Femur (tissue), 1 donor: Measurements from ENCODE around the gene FGGY.
"Not testable (repeated sequence)": the region's sequence is repeated elsewhere in the genome, so short reads cannot be mapped to it uniquely, and the experiment has no call there.

Experiments used
- DNase-seq: peaks from one replicate; pipeline ENCODE4 v3.0.0-alpha.2; 2017

Gene FGGY

DNA sequence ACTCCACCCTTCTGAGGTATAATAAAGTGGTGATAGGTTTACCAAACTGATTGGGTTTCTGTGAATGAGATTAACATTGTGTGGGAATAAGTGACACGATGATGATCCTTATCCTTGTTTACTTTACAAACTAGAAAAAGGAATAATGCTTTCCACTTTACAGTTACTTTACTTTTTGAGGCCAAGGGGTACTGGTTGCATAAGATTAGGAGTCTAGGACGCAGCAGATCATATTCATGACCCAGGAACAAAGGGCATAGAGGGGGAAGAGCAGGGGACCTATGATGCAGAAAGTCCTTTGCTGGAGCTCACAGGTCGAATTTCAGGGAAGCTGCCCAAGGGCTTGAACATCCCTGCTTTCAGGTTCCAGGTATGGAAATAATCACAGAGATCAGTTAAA is 20.4 kb downstream of the FGGY start:
- DNase-seq, result no peak

DNA sequence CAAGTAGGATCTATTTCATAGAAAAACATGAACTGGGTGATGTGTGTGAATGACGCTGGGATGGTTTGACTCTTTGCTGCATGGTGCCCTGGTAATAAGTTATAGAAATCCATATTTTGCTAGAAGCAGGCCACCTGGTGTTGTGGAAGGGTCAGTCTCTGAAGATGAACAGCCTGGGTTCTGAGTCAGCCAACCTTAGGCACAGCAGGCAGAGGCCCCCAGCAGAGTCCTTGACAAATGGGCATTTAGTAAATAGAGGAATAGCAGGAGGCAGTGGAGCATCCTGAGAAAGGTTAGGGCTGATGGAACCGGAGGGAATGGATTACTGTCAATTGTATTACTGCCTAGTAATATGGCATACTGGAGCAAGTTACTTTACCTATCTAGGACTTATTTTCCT is 20.9 kb downstream of the FGGY start:
- DNase-seq, result no peak

GRCh38 chr1:59318271-59318860 is 21.5 kb downstream of the FGGY start:
- peak; percentile 63 for DNase-seq

DNA sequence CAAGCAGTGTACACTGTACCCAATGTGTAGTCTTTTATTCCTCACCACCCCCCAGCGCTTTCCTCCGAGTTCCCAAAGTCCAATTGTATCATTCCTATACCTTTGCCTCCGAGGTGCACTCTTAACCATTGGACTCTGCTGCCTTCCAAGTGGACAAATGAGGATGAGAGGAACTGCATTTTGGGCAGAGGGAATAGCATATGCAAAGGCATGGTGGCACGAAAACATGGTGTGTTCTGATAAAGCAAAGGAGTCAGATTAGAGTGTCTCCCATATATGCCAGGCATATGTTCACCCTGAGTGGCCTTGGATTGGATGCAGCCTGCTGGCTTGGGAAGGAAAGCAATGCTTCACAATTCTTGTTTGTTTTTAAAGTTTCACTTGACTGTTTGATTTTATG is 25.5 kb downstream of the FGGY start:
- no peak for DNase-seq

DNA sequence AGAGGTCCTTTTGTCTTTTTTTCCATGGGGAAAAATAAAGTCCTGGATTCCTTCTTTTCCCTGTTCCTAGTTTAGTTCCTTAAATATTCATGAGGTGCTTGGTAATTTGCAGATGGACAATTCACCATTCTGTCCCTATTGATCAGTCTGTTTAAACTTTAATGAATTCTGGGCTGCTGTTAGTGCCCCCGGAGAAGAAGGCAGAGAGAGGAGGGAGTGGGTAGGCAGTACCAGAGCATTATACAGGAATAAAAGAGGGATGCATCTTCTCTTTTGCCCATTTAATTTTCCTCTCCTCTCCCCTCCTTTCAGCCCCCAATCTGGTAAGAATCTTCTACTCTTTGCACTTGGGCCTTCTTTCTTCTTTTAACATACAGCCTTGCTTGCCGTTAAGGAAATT is 25.9 kb downstream of the FGGY start:
- no peak for DNase-seq

- no peak for DNase-seq
Observed at GRCh38 chr1:59323879-59324278, 27.0 kb downstream of the FGGY start.

DNA sequence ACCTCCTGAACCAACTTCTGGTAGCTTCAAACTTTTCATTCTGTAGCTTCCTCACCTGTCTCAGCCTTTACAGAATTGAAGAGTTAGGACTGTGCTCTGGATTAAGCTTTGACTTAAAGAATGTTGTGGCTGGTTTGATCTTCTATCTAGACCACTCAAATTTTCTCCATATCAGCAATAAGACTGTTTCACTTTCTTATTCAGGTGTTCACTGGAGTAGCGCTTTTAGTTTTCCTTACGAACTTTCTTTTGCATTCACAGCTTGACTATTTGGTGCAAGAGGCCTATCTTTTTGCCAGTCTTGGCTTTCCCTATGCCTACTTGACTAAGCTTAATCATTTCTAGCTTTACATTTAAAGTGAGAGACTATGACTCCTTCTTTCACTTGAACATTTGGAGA is 31.5 kb downstream of the FGGY start:
- DNase-seq, result no peak

DNA sequence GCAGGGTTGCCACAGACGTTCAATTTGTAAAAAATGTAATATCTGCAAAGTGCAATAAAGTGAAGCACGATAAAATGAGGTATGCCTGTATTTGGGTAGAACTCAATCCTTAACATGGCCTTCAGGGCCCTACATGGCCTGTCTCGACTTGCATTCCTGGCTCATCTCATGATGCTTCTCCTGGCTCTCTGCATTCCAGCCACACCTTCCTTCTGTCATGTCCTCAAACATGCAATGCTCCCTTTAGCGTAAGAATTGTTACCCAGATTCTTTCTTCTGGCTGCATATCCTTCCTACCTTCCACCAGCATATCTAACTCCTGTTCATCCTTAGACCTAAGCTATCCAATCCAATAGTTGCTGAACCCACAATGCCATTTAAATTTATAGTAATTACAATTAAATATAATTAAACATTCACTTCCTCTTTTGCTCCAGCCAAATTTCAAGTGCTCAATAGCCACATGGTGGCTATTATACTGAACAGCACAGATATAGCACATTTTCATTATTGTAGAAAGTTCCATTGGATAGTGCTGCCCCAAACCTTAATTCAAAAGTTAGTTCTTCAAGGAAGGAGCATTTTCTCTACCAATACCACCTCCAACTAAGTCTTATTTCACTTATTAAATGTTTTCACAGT is 32.6 kb downstream of the FGGY start:
- no peak for DNase-seq

DNA sequence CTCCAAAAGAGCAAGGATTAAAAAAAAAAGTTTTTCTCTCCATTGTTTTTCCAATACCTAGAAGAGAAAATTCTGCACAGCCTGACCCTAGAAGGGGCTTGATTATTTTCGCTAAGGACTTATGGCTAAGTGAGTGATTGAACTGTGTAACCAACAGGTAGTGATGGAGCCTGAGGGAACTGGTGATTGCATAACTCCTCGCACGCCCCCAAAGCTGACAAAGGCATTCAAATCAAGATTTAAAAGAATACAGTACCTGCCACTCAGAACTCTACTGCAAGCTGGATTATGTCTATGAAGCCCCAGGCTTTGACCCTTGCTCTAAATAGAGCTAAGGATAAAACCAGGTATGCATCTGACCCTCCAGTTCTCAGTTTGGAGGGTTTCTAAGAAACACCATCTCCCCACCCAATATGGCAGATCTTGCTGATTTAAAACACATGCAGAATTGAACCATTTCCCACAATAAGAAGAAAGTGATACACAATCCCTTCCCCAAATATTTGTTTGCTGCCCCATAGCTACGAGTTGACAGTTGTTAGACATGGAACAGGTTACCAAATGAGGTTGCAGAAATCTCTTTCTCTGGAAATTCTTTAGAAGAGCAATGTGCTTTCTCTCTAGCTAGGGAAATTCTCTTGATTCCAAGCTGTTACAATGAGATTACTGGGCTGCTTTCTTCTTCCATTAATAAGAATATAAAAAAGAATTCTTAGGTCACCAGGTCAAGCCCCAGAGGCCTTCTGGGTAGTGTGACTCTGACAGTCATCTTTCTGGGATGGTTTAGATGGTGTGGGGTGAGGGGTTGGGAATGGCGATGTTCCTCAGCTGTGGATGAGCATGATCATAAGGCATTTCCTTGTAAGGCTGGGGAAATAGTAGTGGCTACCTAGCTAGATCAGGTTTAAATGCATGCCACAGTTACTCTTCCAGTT is 35.1 kb downstream of the FGGY start:
- DNase-seq, result no peak

DNA sequence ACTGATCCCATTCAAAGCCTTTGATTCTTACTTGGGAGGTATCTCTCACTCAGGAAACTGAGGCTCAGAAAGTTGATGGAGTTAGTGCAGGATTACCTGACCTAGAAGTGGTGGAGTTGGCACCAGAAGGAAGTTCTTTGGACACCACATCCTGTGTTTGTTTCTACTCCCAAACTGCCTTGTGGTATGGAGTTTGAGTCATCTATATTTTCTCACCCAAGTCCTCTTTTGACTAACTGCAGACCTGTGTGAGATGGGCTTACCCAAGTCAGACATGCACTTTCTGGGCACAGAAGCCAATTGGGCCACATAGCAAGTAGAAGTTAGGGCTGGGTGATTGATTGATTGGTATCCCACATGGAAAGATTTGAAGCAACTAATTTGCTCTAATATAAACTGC is 36.1 kb downstream of the FGGY start:
- DNase-seq, result no peak

DNA sequence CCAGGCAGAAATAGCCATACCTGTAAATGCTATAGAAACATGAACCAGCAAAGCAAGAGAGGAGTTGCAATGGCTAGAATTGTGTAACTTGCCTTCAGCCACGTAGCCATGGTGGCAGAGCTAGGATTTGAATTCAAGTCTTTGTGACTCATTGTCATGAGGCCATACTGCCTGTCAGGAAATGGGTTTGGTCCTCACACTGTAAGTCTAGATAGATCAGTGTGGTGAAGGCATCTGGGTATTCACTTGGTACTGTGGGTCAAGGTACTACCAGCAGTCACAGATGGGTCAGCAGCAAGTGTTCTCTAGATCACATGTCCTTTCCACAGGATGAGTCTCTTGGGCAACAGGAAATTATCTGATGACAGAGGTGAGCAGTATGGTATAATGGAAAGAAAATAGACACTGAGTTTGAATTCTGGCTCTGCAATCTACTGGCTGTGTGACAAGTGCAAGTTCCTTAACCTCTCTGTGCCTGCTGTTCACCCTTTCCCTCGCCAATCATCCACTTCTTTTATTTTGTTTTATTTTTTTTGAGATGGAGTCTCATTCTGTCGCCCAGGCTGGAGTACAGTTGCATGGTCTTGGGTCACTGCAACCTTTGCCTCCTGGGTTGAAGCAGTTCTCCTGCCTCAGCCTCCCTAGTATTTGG is 36.9 kb downstream of the FGGY start:
- DNase-seq, result no peak

DNA sequence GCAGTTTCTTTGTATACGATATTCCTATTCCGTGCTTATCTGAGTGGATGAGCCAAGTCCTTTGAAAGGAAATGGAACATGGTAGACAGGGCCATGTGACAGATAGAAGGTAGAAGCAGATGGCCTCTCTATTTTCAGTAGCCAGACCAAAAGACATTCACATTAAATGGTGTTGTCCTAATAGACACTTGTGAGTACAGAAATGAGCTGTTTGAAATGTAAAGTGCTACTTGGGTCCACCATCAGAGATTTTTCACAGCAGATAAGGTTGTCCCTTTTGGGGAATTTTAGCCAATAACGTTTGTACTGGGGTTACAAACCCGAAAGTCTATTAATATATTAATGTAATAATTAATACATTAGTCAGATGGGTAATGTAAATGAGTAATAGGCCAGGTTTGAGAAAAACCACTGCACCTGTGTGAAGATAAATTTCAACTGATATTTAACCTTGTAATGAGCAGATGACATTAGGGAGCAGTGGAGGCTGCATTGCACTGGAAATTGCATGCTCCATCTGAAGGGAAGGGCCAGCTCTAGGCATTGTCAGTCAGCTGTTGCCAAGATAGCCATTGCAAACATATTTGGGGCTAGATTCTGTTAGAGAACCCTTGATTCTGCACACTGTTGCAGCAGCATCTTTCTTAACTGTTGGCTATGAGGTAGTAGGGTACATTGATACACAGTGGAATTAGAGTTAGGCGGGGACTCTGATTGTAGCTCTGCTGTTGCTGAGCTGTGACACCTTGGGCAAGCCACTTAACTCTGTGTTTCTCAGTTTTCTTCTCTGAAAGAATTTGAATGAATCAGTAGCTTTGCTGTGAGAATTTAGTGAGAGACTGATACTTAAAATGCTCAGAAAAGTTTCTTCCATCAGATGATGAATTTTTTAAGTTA is 43.8 kb downstream of the FGGY start:
- DNase-seq, result no peak

DNA sequence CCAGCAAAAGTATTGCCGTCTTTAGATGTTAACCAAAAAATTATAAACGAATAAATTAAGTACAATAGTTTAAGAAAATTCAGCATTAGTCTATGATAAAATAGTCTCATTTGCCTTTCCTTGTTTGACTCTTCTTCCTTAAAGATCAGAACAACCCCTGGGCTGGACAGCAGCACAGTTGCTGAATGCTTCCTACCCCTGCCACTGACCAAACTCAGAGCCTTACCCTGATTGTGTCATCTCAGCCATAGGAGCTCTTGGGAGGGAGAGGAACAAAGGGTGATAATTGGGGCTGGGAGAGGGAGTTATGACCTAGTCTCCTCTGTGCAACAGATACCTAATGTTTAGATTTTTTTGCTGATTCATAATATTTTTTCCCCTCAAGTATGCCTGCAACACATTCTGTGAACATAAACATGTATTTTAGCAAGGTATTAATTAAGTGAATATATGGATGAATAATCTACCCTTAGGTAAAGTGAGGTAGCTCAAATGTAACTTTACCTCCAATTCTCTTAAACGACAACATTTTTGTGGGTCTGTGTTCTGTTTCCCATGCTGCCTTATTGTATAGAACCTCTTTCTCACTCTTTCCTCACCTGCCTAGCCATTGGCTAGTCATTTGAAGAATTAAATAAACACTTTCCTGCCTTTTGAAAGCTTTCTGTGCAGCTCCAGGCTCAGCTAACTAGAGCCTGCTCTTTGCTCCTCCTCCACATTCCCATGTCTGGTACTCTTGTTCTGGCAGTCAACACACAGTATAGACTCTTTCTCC is 46.1 kb downstream of the FGGY start:
- DNase-seq, result no peak

GRCh38 chr1:59343576-59343840 is 46.6 kb downstream of the FGGY start:
- no peak for DNase-seq

GRCh38 chr1:59345221-59345620 is 48.3 kb downstream of the FGGY start:
- no peak for DNase-seq

- DNase-seq, result no peak
Observed at GRCh38 chr1:59346429-59346828, 49.5 kb downstream of the FGGY start.

- DNase-seq, result no peak
Observed at GRCh38 chr1:59349101-59349500, 52.2 kb downstream of the FGGY start.

- DNase-seq, result no peak
Observed at GRCh38 chr1:59350521-59350920, 53.6 kb downstream of the FGGY start.

GRCh38 chr1:59352065-59352464 is 55.2 kb downstream of the FGGY start:
- DNase-seq, result no peak

DNA sequence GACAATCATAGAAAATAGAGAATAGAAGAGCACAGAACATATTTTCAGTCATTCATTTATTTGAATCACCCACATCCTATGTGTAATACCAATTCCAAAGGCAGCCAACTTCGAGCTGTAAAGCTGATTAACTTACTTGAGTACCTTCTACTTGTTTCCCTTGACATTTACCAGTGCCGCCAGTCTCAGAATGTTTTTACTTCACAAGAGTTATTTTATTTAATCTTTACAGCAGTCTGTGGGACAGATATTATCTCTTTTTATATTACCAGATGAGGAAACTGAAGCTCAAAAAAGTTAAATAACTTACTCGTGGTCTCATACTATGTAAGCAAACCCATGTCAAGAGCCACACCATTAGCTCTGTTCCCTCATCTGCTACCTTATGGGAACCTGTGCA is 56.6 kb downstream of the FGGY start:
- no peak for DNase-seq

GRCh38 chr1:59354239-59354638 is 57.3 kb downstream of the FGGY start:
- not testable (repeated sequence) for DNase-seq
